Astrocyte of the spinal cord (primary cell): Measurements from ENCODE around the gene MLH1.

ENCODE experiments used
- DNase-seq: peaks from one replicate; pipeline ENCODE4 v3.0.0; 2011; ENCODE audit warnings: low read depth, low spot score
- H3K4me3 ChIP-seq: 2 replicates; pipeline ENCODE4 v1.5.1; 2011; ENCODE audit warnings: low read depth, mild to moderate bottlenecking, low read length, moderate library complexity
- CTCF ChIP-seq: IDR thresholded peaks from 2 replicates; pipeline ENCODE4 v1.5.1; 2012; ENCODE audit warnings: low read depth, mild to moderate bottlenecking, low read length, inconsistent platforms
- in situ Hi-C: cut with HindIII; loops from 2 replicates; pipeline ENCODE4 v1.10.0; 2017; ENCODE audit warnings: low sequenced_read_pairs

MLH1 gene

GRCh38 chr3:37092484-37092883 is 99.2 kb downstream of the MLH1 start:
- no peak for DNase-seq
- no peak for TF ChIP-seq CTCF
- in situ Hi-C loops, result no loop called here
- no peak overlapping the region for H3K4me3 ChIP-seq

- H3K4me3 ChIP-seq, result no peak overlapping the region
- in situ Hi-C loops, result no loop called here
- DNase-seq, result peak; percentile 32
- no peak for TF ChIP-seq CTCF
Measured at GRCh38 chr3:37093481-37093880, 100.2 kb downstream of the MLH1 start.

GRCh38 chr3:37094636-37095035 is 101.3 kb downstream of the MLH1 start:
- TF ChIP-seq CTCF, result no peak
- in situ Hi-C loops, result no loop called here
- no peak overlapping the region for H3K4me3 ChIP-seq

GRCh38 chr3:37096288-37096687 is 103.0 kb downstream of the MLH1 start:
- peak; percentile 53 for DNase-seq
- H3K4me3 ChIP-seq, result no peak overlapping the region
- no peak for TF ChIP-seq CTCF
- in situ Hi-C loops, result no loop called here

More at GRCh38 chr3:37094636-37095035, 101.3 kb downstream of the MLH1 start:
- DNase-seq, result no peak

- TF ChIP-seq CTCF, result no peak
- H3K4me3 ChIP-seq, result no peak overlapping the region
- in situ Hi-C loops, result no loop called here
- DNase-seq, result no peak
Measured at GRCh38 chr3:37096975-37097374, 103.7 kb downstream of the MLH1 start.

- no peak for TF ChIP-seq CTCF
- in situ Hi-C loops, result no loop called here
- H3K4me3 ChIP-seq, result no peak overlapping the region
- DNase-seq, result no peak
Measured at GRCh38 chr3:37097776-37098175, 104.5 kb downstream of the MLH1 start.

GRCh38 chr3:37098884-37099283 is 105.6 kb downstream of the MLH1 start:
- in situ Hi-C loops, result no loop called here
- no peak for TF ChIP-seq CTCF
- DNase-seq, result no peak

More at GRCh38 chr3:37098884-37099283, 105.6 kb downstream of the MLH1 start:
- H3K4me3 ChIP-seq, result no peak overlapping the region
